B cell (primary cell): ENCODE measurements around the gene HINFP. TPM values are rescaled to one million over a fixed set of nuclear protein-coding genes. Genes with fewer than 3 reads are reported as not detected.

Experiments used
- ATAC-seq: fragments of 200-7000 bp; cut with Tn5 transposase; one replicate; pipeline ENCODE4 v1.10.0; 2021; ENCODE audit warnings: low read depth, mild to moderate bottlenecking, moderate number of reproducible peaks, moderate library complexity
- CTCF ChIA-PET: fragments of 350-600 bp; sonication (Branson Sonifier 250); formaldehyde crosslinking; loops from one replicate; lab custom pipeline; 2021; ENCODE audit warnings: antibody characterized with exemption, inconsistent platforms; lab: Charles Lee
- POLR2A ChIA-PET: fragments of 350-600 bp; sonication (Branson Sonifier 250); formaldehyde crosslinking; loops from one replicate; lab custom pipeline; 2021; ENCODE audit warnings: antibody characterized with exemption; lab: Charles Lee
- DNase-seq: peaks from one replicate; pipeline ENCODE4 v3.0.0; 2013
- H2AFZ ChIP-seq: 2 replicates; pipeline ENCODE4 v1.6.1; 2012; ENCODE audit warnings: mild to moderate bottlenecking, low read depth, low read length; ENCODE audit not compliant: insufficient read depth, poor library complexity, severe bottlenecking
- H3K27ac ChIP-seq, 2 donors: 1 replicate in 1 of 2; 2 replicates in 1 of 2; pipeline ENCODE4 v1.5.1; 2012 to 2013; ENCODE audit warnings: low read length in 2 of 2, mild to moderate bottlenecking in 2 of 2, moderate library complexity in 1 of 2
- H3K27me3 ChIP-seq, 4 experiments: fragments of 200-600 bp in 1 of 4; sonication (generic) in 1 of 4; replicated peaks in 1 of 4; 1 replicate in 2 of 4; 2 replicates in 2 of 4; pipeline versions ENCODE4 v1.6.1 to v1.7.0; 2013 to 2016; ENCODE audit warnings: low read length in 3 of 4, mild to moderate bottlenecking in 2 of 4, mixed read lengths in 1 of 4, moderate library complexity in 1 of 4; ENCODE audit not compliant: insufficient read depth in 4 of 4, control insufficient read depth in 3 of 4; ENCODE audit errors: control extremely low read depth in 1 of 4
- H3K36me3 ChIP-seq, 2 experiments: replicated peaks in 1 of 2; 1 replicate in 1 of 2; 2 replicates in 1 of 2; pipeline versions ENCODE4 v1.6.1 to v1.7.1; 2013; ENCODE audit warnings: low read length in 1 of 2; ENCODE audit not compliant: insufficient read depth in 2 of 2, control insufficient read depth in 1 of 2; ENCODE audit errors: control extremely low read depth in 1 of 2, extremely low read depth in 1 of 2
- H3K4me1 ChIP-seq, 2 donors: fragments of 200-600 bp in 1 of 2; sonication (generic) in 1 of 2; 1 replicate in 1 of 2; 2 replicates in 1 of 2; pipeline versions ENCODE4 v1.5.1 to v1.6.1; 2013 to 2017; ENCODE audit warnings: low read length in 2 of 2; ENCODE audit not compliant: control insufficient read depth in 2 of 2, insufficient read depth in 2 of 2
- H3K4me2 ChIP-seq: replicated peaks from 2 replicates; pipeline ENCODE3; 2012; ENCODE audit warnings: mild to moderate bottlenecking, low read depth, low read length; ENCODE audit not compliant: poor library complexity, severe bottlenecking
- H3K4me3 ChIP-seq, 5 experiments: fragments of 200-600 bp in 1 of 5; sonication (generic) in 1 of 5; 1 replicate in 3 of 5; 2 replicates in 2 of 5; pipeline versions ENCODE4 v1.5.1 to v1.7.0; 2011 to 2016; ENCODE audit warnings: low read length in 4 of 5, mild to moderate bottlenecking in 4 of 5, low read depth in 2 of 5, control low read depth in 1 of 5, moderate library complexity in 1 of 5; ENCODE audit not compliant: insufficient read depth in 1 of 5; ENCODE audit errors: control extremely low read depth in 1 of 5, extremely low read depth in 1 of 5
- H3K79me2 ChIP-seq: fragments of 200-600 bp; sonication (generic); one replicate; pipeline ENCODE4 v1.6.0; 2016; ENCODE audit warnings: low read length; ENCODE audit not compliant: control insufficient read depth, insufficient read depth
- H3K9ac ChIP-seq: fragments of 200-600 bp; sonication (generic); 2 replicates; pipeline ENCODE4 v1.6.1; 2017; ENCODE audit warnings: mild to moderate bottlenecking, low read length, moderate library complexity
- H3K9me3 ChIP-seq, 3 donors: one replicate each; pipeline versions ENCODE4 v1.6.1 to v1.7.1; 2013; ENCODE audit warnings: low read length in 2 of 3; ENCODE audit not compliant: control insufficient read depth in 2 of 3, insufficient read depth in 1 of 3; ENCODE audit errors: control extremely low read depth in 1 of 3
- H4K20me1 ChIP-seq: 2 replicates; pipeline ENCODE4 v1.6.0; 2012; ENCODE audit warnings: mild to moderate bottlenecking, low read length; ENCODE audit not compliant: insufficient read depth, control insufficient read depth, poor library complexity, severe bottlenecking
- H3K27ac Mint-ChIP-seq: one replicate; pipeline ENCODE4 v1.8.0; 2021; ENCODE audit warnings: mixed read lengths
- H3K27me3 Mint-ChIP-seq: one replicate; pipeline ENCODE4 v1.8.0; 2021; ENCODE audit warnings: mixed read lengths
- H3K4me1 Mint-ChIP-seq: one replicate; pipeline ENCODE4 v1.8.0; 2021; ENCODE audit warnings: mixed read lengths
- H3K4me3 Mint-ChIP-seq: one replicate; pipeline ENCODE4 v1.8.0; 2021; ENCODE audit warnings: mixed read lengths
- H3K9me3 Mint-ChIP-seq: one replicate; pipeline ENCODE4 v1.8.0; 2022; ENCODE audit warnings: mixed read lengths; ENCODE audit not compliant: insufficient read depth
- CTCF ChIP-seq: fragments of 200-600 bp; IDR thresholded peaks from one replicate; pipeline ENCODE4 v1.8.0; 2022; ENCODE audit warnings: antibody characterized with exemption, mild to moderate bottlenecking
- EZH2 ChIP-seq: IDR thresholded peaks from 2 replicates; pipeline ENCODE4 v1.6.1; 2012; ENCODE audit warnings: borderline replicate concordance, low read depth, mild to moderate bottlenecking, moderate library complexity, low read length; ENCODE audit not compliant: insufficient read depth, poor library complexity, severe bottlenecking
- WGBS: methylation state at CpG from one replicate; pipeline ENCODE4 v1.1.5; 2013; ENCODE audit warnings: missing lambda C conversion rate; ENCODE audit not compliant: insufficient coverage; 5-methylcytosine and 5-hydroxymethylcytosine counted together
- intact Hi-C: fragments of 100-400 bp; cut with micrococcal nuclease; formaldehyde crosslinking; loops from one replicate; pipeline ENCODE4 v1.10.0; 2022
- polyA plus RNA-seq: library from polyadenylated mRNA; depleted of rRNA; stranded (reverse); fragments of >200 nt; gene quantifications from 2 replicates; pipeline ENCODE4 v1.2.3, GENCODE V29; 2012
- total RNA-seq, 2 donors: library from RNA; stranded (reverse); fragments of 120-200 nt in 1 of 2; gene quantifications; 1 replicate in 1 of 2; 2 replicates in 1 of 2; pipeline versions ENCODE4 v1.2.3 to v1.2.4, GENCODE V29; 2013 to 2022

The HINFP gene
- total and polyA plus RNA-seq, 2 donors (not counting 1 experiment from before 2014, with no cell fraction given): 60.6 to 78.7 TPM

DNA sequence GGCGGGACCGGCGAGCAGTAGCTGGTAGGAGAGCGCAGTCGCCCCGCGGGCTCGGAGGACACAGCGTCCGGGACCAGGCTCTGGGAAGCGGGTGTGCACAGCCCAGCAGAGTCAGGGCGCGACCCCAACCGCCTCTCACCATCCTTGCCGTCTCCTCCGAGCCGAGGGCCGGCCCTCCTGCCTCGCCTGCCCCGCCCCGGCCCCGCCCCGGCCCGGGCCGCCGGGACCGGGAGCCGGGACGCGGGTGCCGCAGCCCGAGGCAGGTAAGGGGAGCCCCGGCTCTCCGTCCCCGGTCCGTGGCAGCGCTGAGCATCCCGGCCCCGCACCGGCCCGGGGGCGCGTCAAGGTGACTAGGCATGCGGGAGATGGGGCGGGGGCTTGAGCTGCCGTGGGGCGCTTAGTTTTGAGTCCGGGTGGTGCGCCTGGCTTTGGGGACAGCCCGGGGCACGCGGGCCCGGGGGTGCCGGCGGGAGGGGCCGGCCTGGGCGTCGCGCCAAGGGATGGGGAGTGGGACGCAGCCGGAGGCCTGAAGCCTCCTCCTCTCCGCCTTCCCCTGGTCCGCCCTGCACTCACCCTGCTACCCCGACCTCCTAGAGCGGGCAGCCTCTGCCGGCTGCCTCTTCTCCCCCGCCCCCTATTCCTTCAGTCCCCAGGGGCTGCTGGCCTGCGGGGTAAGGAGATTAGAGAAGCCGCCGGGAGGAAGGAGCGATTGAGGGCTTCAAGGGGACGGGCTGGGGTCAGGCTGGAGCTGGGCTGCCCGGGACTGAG, 27.8 kb downstream of the HINFP start, which contains the start of gene ABCG4:
TSS of gene ABCG4 (plus strand) at position 35 of the 768 bp plus-strand sequence. CDS start 914 bp downstream, outside the sequence.
- no peaks in the 10 kb centered on the region for H4K20me1 ChIP-seq
- peak within 1 kb of the TSS in 4 of 5 experiments; percentile 47 to 64 (median 52) for H3K4me3 ChIP-seq
- TF ChIP-seq CTCF (no peak), EZH2 (no peak)
- no peak within 1 kb of the TSS for H3K27ac ChIP-seq
- H3K4me3 Mint-ChIP-seq: peak within 1 kb of the TSS; percentile 85
- intact Hi-C loops: no loop called here
- H3K9me3 ChIP-seq: peaks cover 0 to 4% (median 0%) of the 10 kb centered on the region in 3 donors
- peak; percentile 44 for ATAC-seq
- peak; percentile 48 for DNase-seq
- peaks cover 69% of the 10 kb centered on the region for H3K27me3 Mint-ChIP-seq
- no peak within 1 kb of the TSS for H3K27ac Mint-ChIP-seq
- ChIA-PET CTCF (interaction anchor here (0.6 to 1.2 kb wide), 2 partner anchors 20 to 126 kb away, joined by 3 to 5 read pairs; no protein-coding TSS in a partner anchor), POLR2A (interaction anchor here (0.6 kb wide), 1 partner anchor 46 kb away, joined by 3 read pairs; no protein-coding TSS in a partner anchor)
- peaks cover 13 to 23% of the 10 kb centered on the region in 2 donors for H3K4me1 ChIP-seq
- H3K9ac ChIP-seq: peak within 1 kb of the TSS; percentile 62
- H2AFZ ChIP-seq: peak within 1 kb of the TSS; percentile 89
- H3K4me1 Mint-ChIP-seq: peaks cover 16% of the 10 kb centered on the region
- H3K36me3 ChIP-seq: no peaks in the 10 kb centered on the region
- H3K4me2 ChIP-seq: peak within 1 kb of the TSS; percentile 99
- H3K9me3 Mint-ChIP-seq: no peaks in the 10 kb centered on the region
- peaks cover 0 to 65% (median 32%) of the 10 kb centered on the region in 4 experiments for H3K27me3 ChIP-seq
- no peaks in the 10 kb centered on the region for H3K79me2 ChIP-seq
- under 1% methylated on average over 65 of the region's 73 CpGs for WGBS
